Subcutaneous adipose tissue (tissue), 4 donors: Measurements from ENCODE around the gene OR2S2. TPM values are rescaled to one million over a fixed set of nuclear protein-coding genes. Genes with fewer than 3 reads are reported as not detected.

ENCODE experiments used
- total RNA-seq, 4 donors: library from RNA; depleted of rRNA; stranded (reverse); fragments of >200 nt; gene quantifications; one replicate each; pipeline ENCODE4 v1.1.0, GENCODE V29; 2016
- TF ChIP-seq, protein P1 (sequence below): fragments of 450-650 bp; IDR thresholded peaks from one replicate; pipeline ENCODE4 v1.5.1; 2016; ENCODE audit warnings: low read depth, mild to moderate bottlenecking, control low read depth, antibody characterized with exemption, moderate library complexity

OR2S2 gene, protein sequence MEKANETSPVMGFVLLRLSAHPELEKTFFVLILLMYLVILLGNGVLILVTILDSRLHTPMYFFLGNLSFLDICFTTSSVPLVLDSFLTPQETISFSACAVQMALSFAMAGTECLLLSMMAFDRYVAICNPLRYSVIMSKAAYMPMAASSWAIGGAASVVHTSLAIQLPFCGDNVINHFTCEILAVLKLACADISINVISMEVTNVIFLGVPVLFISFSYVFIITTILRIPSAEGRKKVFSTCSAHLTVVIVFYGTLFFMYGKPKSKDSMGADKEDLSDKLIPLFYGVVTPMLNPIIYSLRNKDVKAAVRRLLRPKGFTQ
- not detected for total RNA-seq

DNA sequence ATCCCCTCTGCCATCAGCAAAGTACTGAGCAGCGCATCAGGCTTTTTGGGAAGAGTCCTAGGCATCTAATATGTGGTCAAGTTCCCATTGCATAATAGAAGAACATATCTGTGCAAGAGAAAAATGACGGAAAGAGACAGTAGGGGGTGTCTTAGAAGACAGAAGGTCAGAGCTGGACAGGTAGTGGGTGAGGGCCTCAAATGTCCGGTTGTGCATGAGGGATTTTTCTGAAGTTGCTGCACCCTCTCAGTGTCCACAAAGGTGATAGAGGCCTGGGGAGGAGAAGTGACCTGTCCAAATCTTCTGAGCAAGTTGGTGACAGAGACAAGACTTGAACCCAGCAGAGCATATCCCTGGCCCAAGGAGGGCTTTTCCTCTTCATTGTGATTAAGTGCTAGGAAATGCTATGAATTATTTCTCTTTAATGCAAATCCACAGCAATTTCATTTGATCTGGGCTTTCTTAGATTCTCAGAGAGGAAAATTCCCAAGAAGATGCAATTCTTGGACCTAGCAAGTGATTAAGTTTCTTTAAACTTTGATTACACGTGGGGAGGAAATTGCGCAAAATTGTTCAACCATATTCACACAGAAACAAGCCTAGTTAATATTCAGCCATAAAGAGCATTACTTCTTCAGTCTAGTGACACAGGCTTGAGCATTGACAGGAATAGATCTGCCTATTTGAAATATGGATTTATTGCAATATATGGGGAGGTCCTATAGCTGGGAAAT lies at the start of gene OR2S2:
TSS of gene OR2S2 (minus strand) at position 51 of the 734 bp plus-strand sequence. CDS start 56 bp downstream, outside the sequence.
- TF ChIP-seq, protein P1, sequence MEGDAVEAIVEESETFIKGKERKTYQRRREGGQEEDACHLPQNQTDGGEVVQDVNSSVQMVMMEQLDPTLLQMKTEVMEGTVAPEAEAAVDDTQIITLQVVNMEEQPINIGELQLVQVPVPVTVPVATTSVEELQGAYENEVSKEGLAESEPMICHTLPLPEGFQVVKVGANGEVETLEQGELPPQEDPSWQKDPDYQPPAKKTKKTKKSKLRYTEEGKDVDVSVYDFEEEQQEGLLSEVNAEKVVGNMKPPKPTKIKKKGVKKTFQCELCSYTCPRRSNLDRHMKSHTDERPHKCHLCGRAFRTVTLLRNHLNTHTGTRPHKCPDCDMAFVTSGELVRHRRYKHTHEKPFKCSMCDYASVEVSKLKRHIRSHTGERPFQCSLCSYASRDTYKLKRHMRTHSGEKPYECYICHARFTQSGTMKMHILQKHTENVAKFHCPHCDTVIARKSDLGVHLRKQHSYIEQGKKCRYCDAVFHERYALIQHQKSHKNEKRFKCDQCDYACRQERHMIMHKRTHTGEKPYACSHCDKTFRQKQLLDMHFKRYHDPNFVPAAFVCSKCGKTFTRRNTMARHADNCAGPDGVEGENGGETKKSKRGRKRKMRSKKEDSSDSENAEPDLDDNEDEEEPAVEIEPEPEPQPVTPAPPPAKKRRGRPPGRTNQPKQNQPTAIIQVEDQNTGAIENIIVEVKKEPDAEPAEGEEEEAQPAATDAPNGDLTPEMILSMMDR: no peak

DNA sequence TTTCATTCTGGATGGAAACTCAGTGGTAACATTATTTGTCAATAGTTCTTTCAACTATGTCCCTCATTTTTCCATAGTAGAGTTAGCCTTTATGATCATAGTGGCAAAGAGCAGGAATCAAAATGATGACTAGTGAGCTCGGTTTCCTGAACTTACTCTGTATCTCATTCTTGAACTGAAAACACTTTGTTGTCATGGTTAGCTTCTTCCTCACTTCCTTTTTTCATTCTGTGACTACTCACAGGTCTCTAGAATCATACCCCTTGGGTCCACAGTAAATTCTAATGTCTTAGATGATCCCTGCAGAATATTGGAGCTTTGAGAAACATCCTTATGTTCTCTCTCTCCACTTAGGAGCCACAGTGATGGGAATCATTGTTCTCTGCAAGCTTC lies 49.4 kb upstream of the OR2S2 start:
- TF ChIP-seq, protein P1: no peak

DNA sequence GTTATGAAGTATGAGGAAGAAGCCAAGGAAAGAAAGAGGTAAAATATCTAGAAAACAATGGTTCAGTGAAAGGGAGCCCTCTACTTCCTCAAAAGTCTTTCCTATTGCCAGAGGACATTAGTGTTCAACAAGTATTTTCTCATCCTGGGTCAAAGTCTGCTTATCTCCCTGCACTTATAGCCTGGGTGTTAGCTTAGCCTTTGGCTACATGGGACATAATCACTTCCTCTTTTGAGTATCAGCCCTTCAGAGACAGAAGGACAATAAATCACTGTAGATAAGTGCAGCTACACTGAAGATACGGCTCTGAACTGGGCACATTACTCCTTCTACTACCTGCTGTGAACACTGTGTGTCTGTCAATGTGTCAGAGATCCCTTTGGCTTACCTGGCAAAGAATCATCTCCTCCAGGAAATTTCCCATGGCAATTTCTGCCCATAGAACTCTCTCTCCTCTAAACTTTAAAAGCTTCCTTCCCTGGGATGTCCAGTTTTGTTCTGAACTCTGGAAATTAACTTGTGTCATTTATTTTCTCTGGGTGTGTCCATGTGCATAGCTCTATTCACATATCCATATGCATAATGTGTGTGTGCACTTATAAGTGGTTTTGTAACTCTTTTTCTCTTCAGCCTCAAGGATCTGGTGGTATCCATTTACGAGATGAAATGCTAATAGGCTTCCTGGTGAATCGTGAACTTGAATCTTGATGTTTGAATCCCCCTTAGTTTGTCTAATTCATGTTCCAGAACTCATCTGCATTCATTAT lies 48.8 kb upstream of the OR2S2 start:
- TF ChIP-seq, protein P1: no peak

DNA sequence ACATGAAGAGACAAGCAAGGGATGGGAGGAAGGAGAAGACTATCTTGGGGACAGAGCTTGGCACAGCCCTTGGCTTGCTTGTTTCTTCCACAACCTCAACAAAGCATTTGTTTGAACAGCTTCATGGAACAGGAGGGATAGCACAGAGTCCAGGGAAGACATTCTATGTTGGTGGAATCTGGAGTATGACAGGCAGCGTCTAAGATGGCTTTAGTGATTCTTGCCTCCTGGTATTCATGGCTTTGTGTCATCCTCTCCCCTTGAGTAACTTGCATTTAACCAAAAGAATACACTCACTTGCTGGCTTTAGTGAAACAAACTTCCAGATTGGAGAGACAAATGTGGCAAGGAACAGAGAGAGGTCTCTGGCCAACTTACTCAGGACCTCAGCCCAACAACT lies 47.9 kb upstream of the OR2S2 start:
- TF ChIP-seq, protein P1: no peak

DNA sequence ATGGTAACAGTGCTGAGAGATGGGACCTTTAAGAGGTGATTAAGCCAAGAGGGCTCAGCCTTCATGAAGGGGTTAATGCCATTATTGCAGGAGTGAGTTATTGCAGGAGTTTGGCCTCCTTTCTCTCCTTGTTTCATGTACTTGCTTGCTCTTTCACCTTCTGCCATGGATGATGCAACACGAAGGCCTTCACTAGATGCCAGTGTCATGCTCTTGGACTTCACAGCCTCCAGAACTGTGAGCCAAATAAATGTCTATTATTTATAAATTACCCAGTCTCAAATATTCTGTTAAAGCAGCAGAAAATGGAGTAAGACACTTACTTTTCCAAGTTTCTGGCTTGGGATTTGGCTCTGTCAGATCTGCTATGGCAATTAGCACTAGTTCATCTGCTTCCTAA lies 40.4 kb upstream of the OR2S2 start:
- TF ChIP-seq, protein P1: no peak

DNA sequence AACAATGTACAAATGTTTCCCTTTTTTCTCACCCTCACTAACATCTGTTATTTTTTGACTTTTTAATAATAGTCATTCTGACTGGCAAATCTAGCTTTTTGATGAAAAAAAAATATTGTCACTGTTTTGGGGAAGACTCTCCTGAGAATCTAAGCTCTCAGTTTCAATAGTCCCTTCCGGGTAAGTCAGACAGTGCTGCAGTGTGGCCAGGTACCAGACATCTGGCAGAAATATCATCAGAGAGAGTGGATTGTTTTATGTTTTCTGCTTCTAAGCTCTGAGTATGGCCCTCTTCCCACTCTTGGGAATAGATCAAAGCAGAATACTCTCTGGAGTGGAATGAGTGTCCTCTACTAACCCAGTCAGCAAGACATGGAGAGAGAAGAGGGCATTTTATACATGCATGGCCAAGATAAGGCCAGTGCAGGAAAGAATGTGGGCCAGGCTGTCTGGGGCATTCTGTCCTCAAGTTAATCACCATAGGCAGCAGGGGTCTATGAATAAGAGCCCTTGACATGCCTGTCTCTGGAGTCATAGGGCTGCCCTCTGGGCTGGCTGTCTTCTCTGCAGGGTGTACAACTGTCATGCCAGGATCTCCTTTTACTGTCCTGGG lies 38.5 kb upstream of the OR2S2 start:
- TF ChIP-seq, protein P1: no peak

DNA sequence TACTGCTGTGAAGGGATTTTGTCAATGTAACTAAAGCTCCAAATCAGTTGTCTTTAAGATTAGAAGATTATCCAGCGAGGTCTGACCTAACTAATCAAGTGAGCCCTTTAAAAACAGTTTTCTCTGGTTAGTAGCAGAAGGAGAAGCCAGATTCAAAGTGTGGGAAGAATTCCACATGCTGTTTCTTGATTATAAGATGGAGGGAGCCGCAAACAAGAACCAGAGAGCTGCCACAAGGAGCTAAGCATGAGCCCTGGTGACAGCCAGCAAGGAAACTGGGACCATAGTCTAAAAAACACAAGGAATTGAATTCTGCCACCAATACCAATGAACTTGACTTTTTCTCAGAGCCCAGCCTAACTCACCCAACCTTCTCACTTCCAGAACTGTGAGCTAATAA lies 37.0 kb upstream of the OR2S2 start:
- TF ChIP-seq, protein P1: no peak
